HS-27A (cell line): Measurements from ENCODE around the gene ATAD3C.
"Not testable (repeated sequence)": the region's sequence is repeated elsewhere in the genome, so short reads cannot be mapped to it uniquely, and the experiment has no call there.

Experiments
- DNase-seq: peaks from one replicate; pipeline ENCODE4 v3.0.0-alpha.2; 2012; ENCODE audit warnings: low read depth, missing footprints

Gene ATAD3C

GRCh38 chr1:1418464-1419362, 30.8 kb upstream of the ATAD3C start:
- no peak for DNase-seq

- DNase-seq, result no peak
Measured at GRCh38 chr1:1419363-1419812, 30.1 kb upstream of the ATAD3C start.

GRCh38 chr1:1419813-1420653, 29.5 kb upstream of the ATAD3C start:
- DNase-seq, result no peak

- no peak for DNase-seq
Measured at GRCh38 chr1:1420654-1421141, 28.8 kb upstream of the ATAD3C start.

GRCh38 chr1:1421147-1421906, 28.2 kb upstream of the ATAD3C start, which contains the start of gene ANKRD65:
TSS of gene ANKRD65 (minus strand) at chr1:1421276. CDS start at chr1:1421005, 271 bp downstream.
- no peak for DNase-seq

- no peak for DNase-seq
Measured at GRCh38 chr1:1421907-1422464, 27.5 kb upstream of the ATAD3C start.

GRCh38 chr1:1422465-1423244, 26.8 kb upstream of the ATAD3C start:
- DNase-seq, result no peak

- no peak for DNase-seq
Measured at GRCh38 chr1:1423245-1423597, 26.3 kb upstream of the ATAD3C start.

- DNase-seq, result no peak
Measured at GRCh38 chr1:1424707-1425106, 24.8 kb upstream of the ATAD3C start.

- DNase-seq, result no peak
Measured at GRCh38 chr1:1425426-1425752, 24.1 kb upstream of the ATAD3C start.

GRCh38 chr1:1425753-1426495, 23.6 kb upstream of the ATAD3C start:
- DNase-seq, result no peak

GRCh38 chr1:1426496-1427105, 22.9 kb upstream of the ATAD3C start:
- no peak for DNase-seq

- DNase-seq, result no peak
Measured at GRCh38 chr1:1427106-1427819, 22.2 kb upstream of the ATAD3C start.

- DNase-seq, result no peak
Measured at GRCh38 chr1:1427820-1428148, 21.7 kb upstream of the ATAD3C start.

- DNase-seq, result no peak
Measured at GRCh38 chr1:1428174-1428573, 21.3 kb upstream of the ATAD3C start.

GRCh38 chr1:1428967-1429366, 20.5 kb upstream of the ATAD3C start:
- DNase-seq, result not testable (repeated sequence)

GRCh38 chr1:1429671-1430073, 19.8 kb upstream of the ATAD3C start:
- no peak for DNase-seq

- DNase-seq, result no peak
Measured at GRCh38 chr1:1430114-1430982, 19.1 kb upstream of the ATAD3C start.
